SK-N-MC (cell line): ENCODE data around the gene CCL7.

Source experiments
- EZH2 ChIP-seq: fragments of 200-600 bp; sonication (generic); IDR thresholded peaks from one replicate; pipeline ENCODE4 v1.6.1; 2017; ENCODE audit warnings: antibody characterized with exemption
- FOXP2 ChIP-seq: optimal IDR thresholded peaks from 2 replicates; pipeline ENCODE3; 2011; ENCODE audit warnings: mild to moderate bottlenecking, moderate library complexity; ENCODE audit not compliant: insufficient read depth; ENCODE audit errors: extremely low read length, control extremely low read depth
- POLR2AphosphoS5 ChIP-seq: IDR thresholded peaks from 2 replicates; pipeline ENCODE4 v1.6.1; 2012; ENCODE audit warnings: mild to moderate bottlenecking, low read depth, low read length, borderline replicate concordance

DNA sequence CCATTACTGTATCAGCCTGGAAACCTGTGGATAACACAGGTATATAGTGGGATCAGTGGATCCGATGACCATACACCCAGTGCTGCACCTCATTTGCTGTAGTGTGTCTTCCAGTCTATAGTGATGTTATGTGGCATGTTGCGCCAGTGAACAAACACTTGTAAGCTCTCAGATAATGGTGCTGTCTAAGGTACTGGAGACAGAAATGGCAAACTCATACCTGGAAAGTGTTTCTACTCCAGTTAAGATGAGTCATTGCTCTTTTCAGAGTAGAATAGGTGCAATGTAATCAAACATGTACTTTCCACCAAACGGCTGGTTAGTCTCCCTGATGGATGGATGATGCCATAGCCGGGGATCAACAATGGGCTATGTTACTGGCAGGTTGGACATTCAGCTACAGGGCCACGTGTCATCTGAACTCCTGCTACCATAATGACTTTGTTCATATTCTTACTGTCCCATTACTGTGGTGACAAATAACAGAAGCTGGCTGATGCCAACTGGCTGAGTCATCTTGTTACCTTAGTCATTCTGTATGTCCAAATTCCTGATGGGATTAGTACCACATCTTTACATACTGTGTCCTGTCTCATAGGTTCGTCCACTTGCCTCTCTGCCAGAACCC is 21.8 kb downstream of the CCL7 start:
- TF ChIP-seq EZH2 (no peak), FOXP2 (no peak), POLR2AphosphoS5 (no peak)
